Endodermal cell (in vitro differentiated cells): ENCODE data around the gene PTCHD1. TPM values are rescaled to one million over a fixed set of nuclear protein-coding genes. Genes with fewer than 3 reads are reported as not detected.

Source experiments
- DNase-seq: peaks from one replicate; pipeline ENCODE4 v3.0.0-alpha.2; 2017
- H3K27ac ChIP-seq: 2 replicates; pipeline ENCODE4 v1.5.1; 2013; ENCODE audit warnings: mild to moderate bottlenecking, low read depth, low read length, moderate library complexity
- H3K27me3 ChIP-seq: 2 replicates; pipeline ENCODE4 v1.6.1; 2013; ENCODE audit warnings: mild to moderate bottlenecking, low read length, moderate library complexity; ENCODE audit not compliant: insufficient read depth, control insufficient read depth, poor library complexity, severe bottlenecking
- H3K36me3 ChIP-seq: 2 replicates; pipeline ENCODE4 v1.7.0; 2013; ENCODE audit warnings: mild to moderate bottlenecking, low read length, moderate library complexity; ENCODE audit not compliant: control insufficient read depth, insufficient read depth
- H3K4me1 ChIP-seq: one replicate; pipeline ENCODE4 v1.7.0; 2013; ENCODE audit warnings: low read length; ENCODE audit not compliant: control insufficient read depth, insufficient read depth
- H3K4me3 ChIP-seq: 2 replicates; pipeline ENCODE4 v1.5.1; 2013; ENCODE audit warnings: mild to moderate bottlenecking, low read length, moderate library complexity
- H3K9ac ChIP-seq: 2 replicates; pipeline ENCODE4 v1.6.1; 2013; ENCODE audit warnings: mild to moderate bottlenecking, low read length, moderate library complexity; ENCODE audit not compliant: poor library complexity, severe bottlenecking; ENCODE audit errors: extremely low read depth
- H3K9me3 ChIP-seq: 2 replicates; pipeline ENCODE4 v1.6.1; 2013; ENCODE audit warnings: mild to moderate bottlenecking, low read length, moderate library complexity; ENCODE audit not compliant: control insufficient read depth
- H3K27ac Mint-ChIP-seq: 2 replicates; pipeline ENCODE4 v1.8.0; 2020; ENCODE audit warnings: mixed read lengths
- H3K27me3 Mint-ChIP-seq: 2 replicates; pipeline ENCODE4 v1.8.0; 2021; ENCODE audit warnings: mild to moderate bottlenecking, mixed read lengths; ENCODE audit not compliant: insufficient read depth
- H3K36me3 Mint-ChIP-seq: 2 replicates; pipeline ENCODE4 v1.8.0; 2020; ENCODE audit warnings: low read depth, mixed read lengths
- H3K4me1 Mint-ChIP-seq: 2 replicates; pipeline ENCODE4 v1.8.0; 2020; ENCODE audit warnings: mixed read lengths
- H3K4me3 Mint-ChIP-seq: 2 replicates; pipeline ENCODE4 v1.8.0; 2020; ENCODE audit warnings: mild to moderate bottlenecking, moderate library complexity, mixed read lengths
- H3K9me3 Mint-ChIP-seq: 2 replicates; pipeline ENCODE4 v1.8.0; 2020; ENCODE audit warnings: mild to moderate bottlenecking, mixed read lengths
- CTCF ChIP-seq: fragments of 200-600 bp; sonication (generic); conservative IDR thresholded peaks from 2 replicates; pipeline ENCODE4 v1.5.0; 2021; ENCODE audit warnings: antibody characterized with exemption, mild to moderate bottlenecking
- WGBS, 2 experiments: methylation state at CpG; one replicate each; pipeline versions ENCODE4 v1.1.5 to v1.1.7; 2013; ENCODE audit warnings: missing lambda C conversion rate in 2 of 2, mixed read lengths in 1 of 2; ENCODE audit not compliant: insufficient coverage in 1 of 2, insufficient read length in 1 of 2; 5-methylcytosine and 5-hydroxymethylcytosine counted together
- total RNA-seq, 2 donors: library from RNA; stranded (reverse); fragmentation: NEBNext Ultra II Directional in 1 of 2; extraction: Animal tissue kit (Norgen Biotek cat#: 25700) in 1 of 2; gene quantifications; 2 replicates in 1 of 2; 3 replicates in 1 of 2; pipeline ENCODE4 v1.2.1, GENCODE V29; 2021

PTCHD1 gene
- total RNA-seq, 2 donors from 2014 or later: 0.92 to 0.95 TPM

GRCh38 chrX:23376581-23376980, 41.9 kb downstream of the PTCHD1 start:
- no peaks in the 10 kb centered on the region for H3K4me1 ChIP-seq
- H3K36me3 ChIP-seq: no peaks in the 10 kb centered on the region
- H3K4me3 ChIP-seq: no peak overlapping the region
- no peak for TF ChIP-seq CTCF
- no peak overlapping the region for H3K27ac ChIP-seq
- no peaks in the 10 kb centered on the region for H3K36me3 Mint-ChIP-seq
- no peak overlapping the region for H3K27ac Mint-ChIP-seq
- H3K27me3 Mint-ChIP-seq: no peaks in the 10 kb centered on the region
- no peak overlapping the region for H3K4me3 Mint-ChIP-seq
- no peaks in the 10 kb centered on the region for H3K9me3 Mint-ChIP-seq
- no peaks in the 10 kb centered on the region for H3K9me3 ChIP-seq
- no peaks in the 10 kb centered on the region for H3K27me3 ChIP-seq
- peaks cover 8% of the 10 kb centered on the region for H3K4me1 Mint-ChIP-seq
- DNase-seq: peak; percentile 16
- WGBS, 2 experiments: 100% methylated on average over 1 to 3 of the region's 3 CpGs
- H3K9ac ChIP-seq: no peak overlapping the region

GRCh38 chrX:23380581-23380980, 45.9 kb downstream of the PTCHD1 start:
- no peaks in the 10 kb centered on the region for H3K9me3 ChIP-seq
- H3K9me3 Mint-ChIP-seq: no peaks in the 10 kb centered on the region
- H3K27ac Mint-ChIP-seq: peak overlapping the region; percentile 45
- no peak overlapping the region for H3K9ac ChIP-seq
- no peaks in the 10 kb centered on the region for H3K27me3 Mint-ChIP-seq
- H3K4me1 ChIP-seq: no peaks in the 10 kb centered on the region
- no peaks in the 10 kb centered on the region for H3K36me3 Mint-ChIP-seq
- peaks cover 11% of the 10 kb centered on the region for H3K4me1 Mint-ChIP-seq
- DNase-seq: peak; percentile 93
- no peak overlapping the region for H3K4me3 Mint-ChIP-seq
- no peaks in the 10 kb centered on the region for H3K36me3 ChIP-seq
- TF ChIP-seq CTCF: no peak
- no peak overlapping the region for H3K27ac ChIP-seq
- 67% methylated on average over 2 of the region's 2 CpGs; no CpG with 5 or more reads in 1 of the 2 experiments for WGBS, 2 experiments
- H3K27me3 ChIP-seq: no peaks in the 10 kb centered on the region
- no peak overlapping the region for H3K4me3 ChIP-seq

GRCh38 chrX:23381099-23382087, 46.7 kb downstream of the PTCHD1 start:
- no peaks in the 10 kb centered on the region for H3K9me3 ChIP-seq
- Mint-ChIP-seq H3K36me3 (no peaks in the 10 kb centered on the region), H3K4me1 (peaks cover 11% of the 10 kb centered on the region), H3K4me3 (no peak overlapping the region), H3K27ac (peak overlapping the region; percentile 45), H3K27me3 (no peaks in the 10 kb centered on the region), H3K9me3 (no peaks in the 10 kb centered on the region)
- no peak overlapping the region for H3K9ac ChIP-seq
- no peaks in the 10 kb centered on the region for H3K36me3 ChIP-seq
- peak; percentile 50 for DNase-seq
- H3K4me3 ChIP-seq: no peak overlapping the region
- WGBS, 2 experiments: 92 to 93% methylated on average over 3 to 19 of the region's 19 CpGs
- no peaks in the 10 kb centered on the region for H3K27me3 ChIP-seq
- H3K27ac ChIP-seq: no peak overlapping the region
- H3K4me1 ChIP-seq: no peaks in the 10 kb centered on the region
- TF ChIP-seq CTCF: no peak
